Measurements from ENCODE around the gene PLEKHO1.
"Not testable (repeated sequence)": the region's sequence is repeated elsewhere in the genome, so short reads cannot be mapped to it uniquely, and the experiment has no call there.

PLEKHO1 gene

DNA sequence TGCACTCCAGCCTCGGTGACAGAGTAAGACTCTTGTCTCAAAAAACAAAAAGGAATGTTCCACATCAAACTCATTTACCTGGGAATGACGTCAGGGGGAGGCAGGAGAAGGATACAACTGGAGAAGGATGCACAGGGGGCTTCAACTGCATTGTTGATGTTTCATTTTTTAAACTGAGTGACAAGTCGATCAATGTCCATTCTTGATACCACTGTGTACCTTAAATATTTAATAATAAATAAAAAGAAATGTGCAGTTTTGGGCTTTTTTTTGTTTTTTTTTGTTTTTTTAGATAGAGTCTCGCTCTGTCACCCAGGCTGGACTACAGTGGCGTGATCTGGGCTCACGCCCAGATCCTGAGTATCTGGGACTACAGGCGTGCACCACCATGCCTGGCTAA lies 35.8 kb downstream of the PLEKHO1 start:
- no peak for TF ChIP-seq CTCF (IDR thresholded peaks at IDR 0.05; ENCODE audit: borderline replicate concordance, insufficient read depth, low read depth, low read length)
- no peak overlapping the region for H3K4me3 ChIP-seq (ENCODE audit: low read depth, low read length)

GRCh38 chr1:150186438-150186788 lies 36.7 kb downstream of the PLEKHO1 start:
- not testable (repeated sequence) for H3K4me3 ChIP-seq (ENCODE audit: low read depth, low read length)

- TF ChIP-seq CTCF (IDR thresholded peaks at IDR 0.05; ENCODE audit: borderline replicate concordance, insufficient read depth, low read depth, low read length), result peak; percentile 14; the same call in 1 of the 2 replicates
- H3K4me3 ChIP-seq (ENCODE audit: low read depth, low read length), result no peak overlapping the region
These were observed 37.3 kb downstream of the PLEKHO1 start for GRCh38 chr1:150186789-150187559.

DNA sequence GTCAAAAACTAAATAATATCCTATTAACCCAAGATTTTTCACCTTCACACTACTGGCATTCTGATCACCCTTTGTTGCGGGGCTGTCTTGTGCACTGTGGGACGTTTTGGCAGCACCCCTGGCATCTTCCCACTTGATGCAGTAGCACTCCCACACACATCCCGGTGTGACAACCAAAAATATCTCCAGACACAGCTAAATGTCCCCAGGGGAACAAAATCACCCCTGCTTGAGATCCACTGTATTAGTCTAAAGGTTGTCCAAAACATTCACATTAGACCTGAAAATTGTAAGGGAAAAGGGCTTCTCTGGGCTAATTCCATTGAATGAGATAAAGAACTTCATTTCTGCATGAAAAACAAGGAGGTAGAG lies 37.8 kb downstream of the PLEKHO1 start:
- no peak overlapping the region for H3K4me3 ChIP-seq (ENCODE audit: low read depth, low read length)
- no peak for TF ChIP-seq CTCF (IDR thresholded peaks at IDR 0.05; ENCODE audit: borderline replicate concordance, insufficient read depth, low read depth, low read length)

DNA sequence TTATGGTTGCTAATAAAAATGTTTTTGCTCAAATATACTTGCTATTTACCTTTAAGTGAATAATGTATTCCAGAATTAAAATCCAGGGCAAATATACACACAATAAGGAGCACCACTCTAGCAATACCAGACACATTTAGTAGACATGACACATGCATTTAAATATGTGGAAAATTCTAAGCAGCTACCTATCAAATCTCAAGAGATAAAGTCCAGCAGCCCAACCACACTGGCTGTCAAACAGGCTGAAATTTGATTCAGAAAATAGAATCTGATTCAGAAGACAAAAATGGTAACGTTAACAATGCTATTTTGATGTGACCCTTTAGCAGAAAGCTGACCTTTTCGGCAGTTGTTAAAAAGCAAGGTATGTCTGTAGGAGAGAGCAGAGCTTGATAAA lies 42.3 kb downstream of the PLEKHO1 start:
- no peak for TF ChIP-seq CTCF (IDR thresholded peaks at IDR 0.05; ENCODE audit: borderline replicate concordance, insufficient read depth, low read depth, low read length)
- no peak overlapping the region for H3K4me3 ChIP-seq (ENCODE audit: low read depth, low read length)

- no peak overlapping the region for H3K4me3 ChIP-seq (ENCODE audit: low read depth, low read length)
- no peak for TF ChIP-seq CTCF (IDR thresholded peaks at IDR 0.05; ENCODE audit: borderline replicate concordance, insufficient read depth, low read depth, low read length)
These were observed 44.8 kb downstream of the PLEKHO1 start for GRCh38 chr1:150194381-150195031.

- H3K4me3 ChIP-seq (ENCODE audit: low read depth, low read length), result no peak overlapping the region
- TF ChIP-seq CTCF (IDR thresholded peaks at IDR 0.05; ENCODE audit: borderline replicate concordance, insufficient read depth, low read depth, low read length), result no peak
These were observed 46.7 kb downstream of the PLEKHO1 start for GRCh38 chr1:150196417-150196816.

All from GM12875 (cell line).